NCI-H446 (cell line): Measurements from ENCODE around the gene FOXC1.

Experiments
- DNase-seq, 2 experiments: peaks; one replicate each; lab custom pipeline; 2025; lab: John Stamatoyannopoulos, UW

FOXC1 gene

DNA sequence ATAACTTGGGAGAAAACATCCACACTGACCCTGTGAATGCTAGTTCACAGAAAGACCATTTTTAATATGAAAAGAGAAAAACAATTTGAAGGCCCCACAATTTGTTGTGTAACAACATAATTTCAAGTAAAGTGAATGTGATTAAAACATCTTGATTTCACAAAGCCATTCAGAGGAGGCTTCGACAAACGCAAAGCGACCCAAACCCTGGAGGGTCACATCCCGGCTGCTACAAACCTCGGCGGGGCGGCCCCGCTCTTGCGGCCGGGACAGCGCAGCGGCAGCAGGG, 14.0 kb downstream of the FOXC1 start:
- no peak for DNase-seq

GRCh38 chr6:1624058-1624850, 14.5 kb downstream of the FOXC1 start:
- no peak for DNase-seq

- no peak for DNase-seq
Observed at GRCh38 chr6:1624851-1625781, 15.4 kb downstream of the FOXC1 start.

DNA sequence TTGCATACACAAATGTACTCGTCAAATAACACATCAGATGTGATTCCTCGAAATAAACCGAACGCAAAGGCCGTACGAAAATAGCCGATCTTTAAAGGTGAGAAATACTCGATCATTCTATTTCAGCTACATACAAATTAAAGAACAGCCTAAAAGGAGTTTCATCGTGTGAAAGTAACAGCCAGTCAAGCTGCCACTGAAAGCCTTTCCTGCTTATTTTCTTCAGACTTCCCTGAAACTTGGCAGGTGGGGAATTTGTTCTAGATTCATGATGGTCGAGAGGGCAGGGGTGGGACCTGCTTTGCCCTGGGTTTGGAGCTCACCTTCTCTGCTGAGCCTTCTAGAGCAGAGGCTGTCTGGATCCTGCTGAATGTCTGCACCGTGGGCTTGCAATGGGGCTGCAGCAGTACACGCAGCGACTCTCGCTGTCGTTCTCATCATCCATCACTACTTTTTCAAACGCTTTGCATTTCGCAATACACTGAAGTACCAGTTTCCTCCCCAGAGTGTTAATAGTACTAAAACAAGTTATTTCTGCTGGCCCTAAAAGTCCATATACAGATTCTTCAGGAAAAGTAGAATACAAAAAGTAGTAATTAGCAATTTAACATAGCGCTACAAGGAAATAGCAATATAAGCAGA, 16.2 kb downstream of the FOXC1 start:
- DNase-seq, result no peak

GRCh38 chr6:1626481-1626880, 16.8 kb downstream of the FOXC1 start:
- DNase-seq, result no peak

DNA sequence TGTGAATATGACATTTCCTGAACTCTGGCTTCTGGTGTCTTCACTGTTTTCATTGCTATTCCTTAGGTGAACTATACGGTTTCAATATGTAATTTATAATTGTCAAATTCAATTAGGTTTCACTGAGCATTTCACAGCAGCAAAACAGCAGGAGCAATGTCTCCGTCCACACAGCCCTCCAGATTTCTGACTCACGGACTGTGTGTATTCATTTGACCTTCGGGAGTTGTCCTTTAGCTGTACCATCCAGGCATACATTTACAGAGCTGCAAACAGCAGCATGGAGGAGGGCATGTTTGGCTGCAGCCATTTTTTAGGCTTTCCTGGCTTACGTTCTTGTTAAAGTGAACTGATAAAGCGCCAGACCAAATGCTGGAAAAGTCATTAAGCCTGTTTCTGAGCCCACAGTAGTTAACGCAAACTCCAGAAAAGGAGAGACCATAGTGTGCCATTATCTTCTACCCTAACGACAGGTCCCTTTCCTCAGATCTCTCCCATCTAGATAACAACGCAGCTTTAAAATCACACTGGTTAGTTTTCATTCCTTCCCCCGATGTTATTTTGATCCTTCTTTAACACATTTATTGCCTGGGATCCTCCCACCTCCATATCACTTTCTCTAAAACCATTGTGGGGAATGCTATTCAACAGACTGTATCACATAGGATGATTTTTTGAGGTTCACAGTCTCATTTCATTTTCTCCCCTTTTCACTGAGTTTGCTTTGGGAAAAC, 18.3 kb downstream of the FOXC1 start:
- DNase-seq, result no peak

GRCh38 chr6:1629316-1629715, 19.6 kb downstream of the FOXC1 start:
- no peak for DNase-seq

DNA sequence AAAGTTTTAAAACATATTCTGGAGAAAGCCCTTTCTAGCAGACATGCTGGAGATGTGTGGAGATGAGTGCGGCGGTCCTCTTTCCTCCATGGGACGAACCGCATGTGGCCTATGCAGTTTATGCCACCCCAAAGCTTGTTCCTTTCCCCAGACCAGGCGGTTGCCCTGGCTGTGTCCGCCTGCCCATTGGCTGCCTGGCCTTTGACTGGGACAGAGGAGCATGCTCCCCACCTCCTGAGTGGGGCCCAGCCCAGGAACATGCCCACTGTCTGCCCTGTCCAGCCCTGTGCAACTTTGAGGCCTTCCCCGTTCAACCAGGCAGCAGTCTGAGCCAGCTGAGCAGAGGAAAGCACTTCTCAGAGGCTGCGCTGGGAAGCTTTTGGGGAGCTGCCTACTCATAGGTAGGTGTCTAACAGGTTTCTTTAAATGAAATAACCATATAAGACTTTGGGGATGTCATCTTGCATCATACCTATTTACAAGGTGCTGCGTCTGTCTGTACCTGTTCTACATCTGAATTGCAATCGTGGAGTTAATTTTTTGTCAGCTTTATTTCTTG, 20.6 kb downstream of the FOXC1 start:
- DNase-seq, result no peak

DNA sequence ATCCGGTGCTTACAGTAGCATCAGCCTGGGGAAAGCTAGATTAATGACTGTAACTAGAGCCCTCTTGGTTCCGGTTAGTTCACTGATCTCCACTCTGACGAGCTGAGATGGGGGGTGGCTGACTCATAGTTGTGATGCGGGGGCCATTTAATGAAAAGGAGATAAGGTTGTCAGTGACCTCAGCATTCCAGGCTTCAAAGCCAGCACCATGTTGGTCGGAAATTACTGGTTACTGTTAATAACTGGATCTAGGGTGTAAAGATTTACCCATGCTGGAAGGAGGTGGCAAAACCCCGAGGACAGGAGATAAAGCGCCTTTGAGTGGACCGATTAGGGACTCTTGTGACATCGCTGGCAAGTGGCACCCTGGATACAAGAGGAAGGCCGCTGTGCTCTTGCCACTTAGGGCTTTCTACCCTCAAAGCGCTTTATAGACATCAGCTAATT, 21.1 kb downstream of the FOXC1 start:
- no peak for DNase-seq

GRCh38 chr6:1631251-1631650, 21.5 kb downstream of the FOXC1 start:
- DNase-seq, result no peak

DNA sequence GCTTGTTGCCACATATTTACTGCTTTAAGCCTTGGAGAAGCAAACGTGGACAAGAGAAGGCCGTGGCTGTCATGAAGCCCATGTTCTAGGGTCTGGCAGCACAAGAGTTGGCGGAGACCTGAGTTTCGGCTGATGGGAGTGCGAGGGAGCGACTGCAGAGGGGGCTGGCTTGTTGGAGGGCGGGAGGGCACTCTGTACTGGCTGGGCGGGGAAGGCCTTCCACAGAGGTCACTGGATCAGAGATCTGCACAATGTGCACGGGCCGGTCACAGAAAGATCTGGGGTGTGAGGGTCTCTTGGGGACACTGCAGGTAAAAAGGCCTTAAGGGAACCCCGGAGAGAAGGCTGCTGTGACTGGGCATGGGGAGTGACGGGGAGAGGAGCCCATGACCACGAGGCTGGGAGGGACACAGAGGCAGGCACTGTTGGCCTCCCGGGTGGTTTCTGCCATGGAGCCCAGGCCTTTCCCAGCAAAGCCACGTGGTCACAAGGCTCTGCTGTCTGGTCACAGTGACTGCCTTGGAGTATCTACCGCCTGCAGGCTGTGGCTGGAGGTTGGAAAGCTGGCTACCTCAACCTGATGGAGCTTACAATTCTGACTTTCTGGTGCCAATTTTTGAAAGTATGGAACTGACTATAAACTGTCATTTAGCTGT, 23.8 kb downstream of the FOXC1 start:
- no peak for DNase-seq

DNA sequence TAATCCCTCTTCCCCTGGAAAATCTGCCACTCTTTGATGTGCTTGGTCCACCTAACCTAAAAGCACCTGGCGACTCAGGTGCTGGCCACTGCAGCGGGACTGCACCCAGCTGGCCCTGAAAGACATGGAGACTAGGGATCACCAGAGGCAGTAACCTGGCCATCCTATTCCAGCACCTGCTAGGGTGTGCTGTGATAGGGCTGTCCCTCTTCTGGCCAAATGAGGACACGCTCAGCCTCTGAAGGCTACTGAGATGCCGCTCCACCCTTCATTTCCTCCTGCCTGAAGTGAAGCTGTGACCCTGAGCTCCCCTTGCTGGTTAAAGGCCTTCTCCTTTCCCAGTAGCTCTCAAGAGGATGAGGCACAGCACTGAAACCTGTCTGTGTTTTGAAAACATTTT, 24.4 kb downstream of the FOXC1 start:
- no peak for DNase-seq

- no peak for DNase-seq
Observed at GRCh38 chr6:1635305-1636010, 25.7 kb downstream of the FOXC1 start.

DNA sequence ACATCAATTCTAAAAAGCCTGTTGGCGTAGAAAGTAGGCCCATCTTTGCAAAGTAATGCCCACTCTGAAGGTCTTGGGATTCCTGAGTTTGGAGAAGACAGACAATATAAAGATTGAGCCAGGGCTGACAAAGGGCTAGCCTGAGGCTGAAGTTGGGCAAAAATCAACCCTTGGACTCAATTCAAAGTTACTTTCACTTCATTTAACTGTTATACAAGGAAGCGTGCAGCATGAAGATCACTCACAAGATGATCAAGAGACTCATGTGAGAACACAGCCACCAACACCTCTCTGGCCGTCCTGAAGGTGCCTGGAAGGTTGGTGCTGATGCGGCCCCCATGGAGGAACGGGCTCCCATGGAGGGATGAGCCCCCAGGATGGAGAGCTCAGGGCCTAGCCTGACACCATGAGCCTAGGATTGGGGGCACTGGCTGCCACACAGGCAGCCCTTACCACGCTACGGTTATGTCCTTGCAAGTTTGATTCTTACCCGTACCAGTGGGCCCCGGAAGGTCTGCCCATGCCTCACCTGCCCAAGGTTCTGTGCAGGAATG, 26.6 kb downstream of the FOXC1 start:
- no peak for DNase-seq

DNA sequence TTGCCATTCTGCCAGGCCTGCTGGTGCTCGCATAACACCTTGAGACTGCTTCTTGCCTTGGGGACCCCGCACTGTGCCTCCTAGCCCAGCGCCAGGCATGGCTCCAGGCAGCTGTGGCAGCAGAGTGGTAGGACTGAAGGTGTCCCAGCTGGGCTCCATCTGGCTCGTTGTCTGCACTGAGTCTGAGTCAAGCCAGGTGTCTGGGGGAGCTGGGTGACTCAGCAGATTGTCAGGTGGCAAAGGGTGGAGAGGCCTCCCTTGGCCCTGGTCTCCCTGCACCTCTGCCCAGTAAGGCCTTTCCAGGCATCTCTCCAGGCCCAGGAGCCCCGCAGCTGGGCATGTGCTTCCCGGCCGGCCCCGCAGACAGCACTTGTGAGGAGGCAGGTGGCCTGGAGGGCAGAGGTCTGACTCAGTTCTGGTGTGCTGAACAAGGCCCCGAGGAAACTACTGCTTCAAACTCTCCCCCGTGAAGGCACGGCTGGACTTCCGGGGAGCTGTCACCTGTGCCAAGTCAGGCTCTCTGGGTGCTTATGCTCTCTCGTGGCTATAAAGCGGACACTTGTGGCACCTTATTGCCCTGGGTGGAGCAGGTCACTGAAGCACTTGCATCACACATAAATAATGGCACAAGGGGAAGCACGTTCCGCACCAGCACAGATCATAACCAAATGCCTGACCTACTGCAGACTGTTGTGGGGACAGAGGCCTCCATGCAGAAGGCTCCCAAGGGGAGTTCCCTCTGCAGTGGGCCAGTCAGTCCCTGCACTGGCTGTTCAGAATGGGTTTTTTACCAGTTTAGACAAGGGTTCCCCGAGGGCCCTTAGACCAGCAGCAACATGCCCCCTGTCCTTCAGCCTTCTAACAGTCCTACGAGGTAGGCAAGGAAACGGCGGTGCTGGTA, 27.5 kb downstream of the FOXC1 start:
- no peak for DNase-seq

DNA sequence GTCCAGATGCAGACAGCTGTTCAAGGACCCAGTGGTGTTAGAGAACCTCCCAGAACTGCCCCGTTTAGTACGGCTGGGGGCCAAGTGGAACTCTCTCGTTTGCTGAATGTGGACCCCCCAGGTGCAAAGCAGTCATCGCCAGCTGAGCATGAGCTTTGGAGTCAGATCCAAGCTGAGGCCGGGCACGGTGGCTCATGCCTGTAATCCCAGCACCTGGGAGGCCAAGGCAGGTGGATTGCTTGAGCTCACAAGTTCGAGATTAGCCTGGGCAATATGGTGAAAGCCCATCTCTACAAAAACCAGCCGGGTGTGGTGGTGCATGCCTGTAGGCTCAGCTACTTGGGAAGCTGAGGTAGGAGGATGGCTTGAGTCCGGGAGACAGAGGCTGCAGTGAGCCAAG, 29.7 kb downstream of the FOXC1 start:
- DNase-seq, result no peak

GRCh38 chr6:1640476-1640875, 30.8 kb downstream of the FOXC1 start:
- no peak for DNase-seq

DNA sequence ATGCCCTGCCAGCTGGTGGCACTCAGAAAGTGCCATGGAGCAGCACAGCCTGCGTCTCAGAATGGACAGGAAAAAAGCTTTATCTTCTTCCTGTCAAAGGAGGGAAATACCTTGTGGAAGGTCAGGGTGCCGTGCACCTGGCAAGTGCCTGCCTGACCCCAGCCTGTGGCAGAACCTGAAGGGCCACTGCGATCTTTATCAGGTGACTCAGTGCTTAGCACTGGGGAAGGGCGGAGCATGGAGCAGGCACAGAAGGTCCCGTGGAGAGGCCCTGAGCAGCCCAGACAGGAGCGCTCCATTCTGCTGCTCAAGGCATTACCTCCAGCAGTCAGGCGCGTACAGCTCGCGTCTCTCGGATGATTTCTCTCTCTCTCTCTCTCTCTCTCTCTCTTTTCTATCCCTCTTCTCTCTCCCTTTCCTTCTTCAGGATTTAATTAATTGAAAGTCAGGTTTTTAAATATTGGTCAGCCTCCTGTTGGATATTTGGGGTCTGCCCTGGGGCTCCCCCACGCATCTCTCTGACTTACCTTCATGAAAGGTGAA, 31.7 kb downstream of the FOXC1 start:
- no peak for DNase-seq

DNA sequence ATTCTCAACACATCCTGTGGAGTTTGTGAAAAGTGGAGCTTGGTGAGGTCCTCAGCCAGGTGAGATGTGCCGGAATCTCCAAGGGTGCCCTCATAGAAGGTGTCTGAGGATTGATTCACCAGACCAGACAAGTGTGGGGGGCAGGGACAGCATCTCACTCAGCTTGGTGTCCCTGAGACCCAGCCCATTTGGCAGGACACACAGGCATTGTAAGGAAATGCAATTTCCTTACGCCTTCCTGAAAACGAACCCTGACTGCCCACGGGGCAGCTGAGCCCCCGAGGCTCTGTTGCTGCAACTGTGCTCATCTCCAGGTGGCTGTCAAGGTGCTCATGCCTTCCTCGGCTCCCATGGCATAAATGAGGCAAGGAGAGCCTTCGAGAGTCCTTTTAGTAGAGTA, 33.4 kb downstream of the FOXC1 start:
- no peak for DNase-seq
